GM12878 (cell line): Measurements from ENCODE around the gene NCLN. TPM values are rescaled to one million over a fixed set of nuclear protein-coding genes. Genes with fewer than 3 reads are reported as not detected.
A peak's percentile ranks its signal among the peaks of the same experiment; 100 is the strongest.

Experiments used
- CREM ChIP-seq: IDR thresholded peaks from 2 replicates; pipeline ENCODE4 v1.6.1; 2014; ENCODE audit warnings: antibody characterized with exemption, low read depth
- CTCF ChIP-seq, 3 experiments: IDR thresholded peaks in 2 of 3; conservative IDR thresholded peaks in 1 of 3; 2 replicates each; pipeline ENCODE4 v1.5.1; 2011; ENCODE audit warnings: low read depth in 3 of 3, low read length in 3 of 3, mild to moderate bottlenecking in 3 of 3, control low read depth in 2 of 3, moderate library complexity in 2 of 3, inconsistent platforms in 1 of 3, mixed read lengths in 1 of 3; ENCODE audit not compliant: control insufficient read depth in 2 of 3, insufficient read depth in 1 of 3; ENCODE audit errors: extremely low read depth in 1 of 3
- HDAC2 ChIP-seq: fragments of 200-600 bp; sonication (generic); IDR thresholded peaks from 2 replicates; pipeline ENCODE4 v1.6.1; 2017
- IKZF1 ChIP-seq: fragments of 450-650 bp; conservative IDR thresholded peaks from 2 replicates; pipeline ENCODE4 v1.6.1; 2017; ENCODE audit warnings: antibody characterized with exemption, mild to moderate bottlenecking
- IKZF2 ChIP-seq, 2 experiments: fragments of 450-650 bp; IDR thresholded peaks; 2 replicates each; pipeline ENCODE4 v1.6.1; 2017; ENCODE audit warnings: mild to moderate bottlenecking in 2 of 2, moderate library complexity in 2 of 2
- JUNB ChIP-seq: IDR thresholded peaks from 2 replicates; pipeline ENCODE4 v1.6.1; 2016; ENCODE audit warnings: antibody characterized with exemption, mild to moderate bottlenecking
- PBX3 ChIP-seq: IDR thresholded peaks from 2 replicates; pipeline ENCODE4 v1.6.1; 2011; ENCODE audit warnings: mild to moderate bottlenecking, low read depth, low read length, moderate library complexity; ENCODE audit not compliant: insufficient replicate concordance
- POU2F2 ChIP-seq: IDR thresholded peaks from 3 replicates; pipeline ENCODE4 v1.6.1; 2011; ENCODE audit warnings: low read depth, mild to moderate bottlenecking, low read length, borderline replicate concordance
- REST ChIP-seq: IDR thresholded peaks from 2 replicates; pipeline ENCODE4 v1.6.1; 2012; ENCODE audit warnings: mild to moderate bottlenecking, low read depth, low read length
- SMARCA5 ChIP-seq: fragments of 450-650 bp; IDR thresholded peaks from 2 replicates; pipeline ENCODE4 v1.6.1; 2017; ENCODE audit warnings: mild to moderate bottlenecking
- SREBF1 ChIP-seq: IDR thresholded peaks from 2 replicates; pipeline ENCODE4 v1.6.1; 2012; ENCODE audit warnings: mild to moderate bottlenecking, low read length
- USF1 ChIP-seq: IDR thresholded peaks from 2 replicates; pipeline ENCODE4 v1.6.1; 2011; ENCODE audit warnings: borderline replicate concordance, low read depth, mild to moderate bottlenecking, moderate library complexity, mixed read lengths, low read length; ENCODE audit not compliant: insufficient read depth; ENCODE audit errors: extremely low read length
- ZZZ3 ChIP-seq: IDR thresholded peaks from 2 replicates; pipeline ENCODE4 v1.6.1; 2011; ENCODE audit warnings: low read depth; ENCODE audit not compliant: control insufficient read depth, insufficient read length
- polyA plus RNA-seq, 11 experiments: library from polyadenylated mRNA; depleted of rRNA in 4 of 11; unstranded in 6 of 11; stranded (reverse) in 5 of 11; fragments of >200 nt; fragmentation: Nextera tagmentation in 4 of 11; fragmentation: Illumina TruSeq in 1 of 11; extraction: Ambion mirVana in 4 of 11; extraction: Trizol in 1 of 11; gene quantifications; 1 replicate in 1 of 11; 2 replicates in 10 of 11; pipeline versions ENCODE4 v1.2.1 to v1.2.3, GENCODE V29; 2011 to 2016; ENCODE audit warnings: inconsistent platforms in 2 of 11, missing spikeins in 2 of 11, low read depth in 1 of 11
- total RNA-seq, 4 experiments: library from RNA; depleted of rRNA in 3 of 4; stranded (reverse); fragments of >200 nt in 3 of 4; fragmentation: Illumina TruSeq in 1 of 4; extraction: Trizol in 1 of 4; gene quantifications; 2 replicates each; pipeline versions ENCODE4 v1.2.1 to v1.2.3, GENCODE V29; 2013 to 2021
- TF ChIP-seq, protein P1 (sequence below): fragments of 450-650 bp; IDR thresholded peaks from 2 replicates; pipeline ENCODE4 v1.6.1; 2017; ENCODE audit warnings: borderline replicate concordance
- TF ChIP-seq, protein P2 (sequence below): fragments of 450-650 bp; IDR thresholded peaks from 2 replicates; pipeline ENCODE4 v1.6.1; 2017; ENCODE audit warnings: mild to moderate bottlenecking, moderate library complexity

The NCLN gene
- total and polyA plus RNA-seq, 10 of the 15 experiments (the other 5 are each of a cell fraction or from before 2014, with no cell fraction given): 2.2 to 79.1 (median 36.0) TPM

DNA sequence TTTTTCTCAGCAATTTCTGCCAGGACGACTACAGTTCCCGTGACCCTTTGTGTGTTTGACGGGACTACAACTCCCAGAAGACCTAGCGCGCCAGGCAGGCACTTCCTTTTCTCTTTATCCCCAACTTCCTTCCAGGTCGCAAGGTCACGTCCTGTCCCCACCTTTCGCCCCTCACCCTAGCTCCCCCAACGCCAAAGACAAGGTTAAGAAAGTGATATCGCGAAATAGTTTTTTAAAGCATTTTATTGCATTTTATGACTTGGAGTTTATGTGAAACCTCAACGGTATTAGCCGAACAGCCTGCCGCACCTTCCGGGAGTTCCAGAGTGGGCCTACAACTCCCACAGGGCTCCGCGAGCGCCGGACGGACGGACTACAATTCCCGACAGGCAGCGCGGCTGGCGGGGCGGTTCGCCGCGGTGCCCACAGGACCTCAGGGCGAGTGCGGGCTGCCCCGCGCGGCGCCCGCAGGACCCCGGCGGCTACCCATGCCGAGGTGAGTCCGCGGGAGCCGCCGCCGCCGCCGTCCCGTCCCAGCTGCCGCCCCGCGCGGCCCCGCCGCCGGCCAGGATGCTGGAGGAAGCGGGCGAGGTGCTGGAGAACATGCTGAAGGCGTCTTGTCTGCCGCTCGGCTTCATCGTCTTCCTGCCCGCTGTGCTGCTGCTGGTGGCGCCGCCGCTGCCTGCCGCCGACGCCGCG, at the start of gene NCLN (continued):
- TF ChIP-seq JUNB (no peak), IKZF2 (IDR thresholded peaks at IDR 0.05) (no peak; a peak in 1 of 4 replicates), REST (no peak), ZZZ3 (no peak), POU2F2 (no peak), SREBF1 (no peak), CREM (peak; percentile 82; the same call in 1 of the 2 replicates), USF1 (no peak), HDAC2 (no peak), PBX3 (peak; percentile 14), CTCF (IDR thresholded peaks at IDR 0.05 in 2 of 3, conservative IDR thresholded peaks at IDR 0.05 in 1 of 3; ENCODE audit: control insufficient read depth in 2 of 3, extremely low read depth in 1 of 3, insufficient read depth in 1 of 3, low read depth in 3 of 3, low read length in 3 of 3) (no peak), SMARCA5 (peak; percentile 88; the same call in 1 of the 2 replicates), IKZF1 (peak; percentile 100)
- TF ChIP-seq, protein P1, sequence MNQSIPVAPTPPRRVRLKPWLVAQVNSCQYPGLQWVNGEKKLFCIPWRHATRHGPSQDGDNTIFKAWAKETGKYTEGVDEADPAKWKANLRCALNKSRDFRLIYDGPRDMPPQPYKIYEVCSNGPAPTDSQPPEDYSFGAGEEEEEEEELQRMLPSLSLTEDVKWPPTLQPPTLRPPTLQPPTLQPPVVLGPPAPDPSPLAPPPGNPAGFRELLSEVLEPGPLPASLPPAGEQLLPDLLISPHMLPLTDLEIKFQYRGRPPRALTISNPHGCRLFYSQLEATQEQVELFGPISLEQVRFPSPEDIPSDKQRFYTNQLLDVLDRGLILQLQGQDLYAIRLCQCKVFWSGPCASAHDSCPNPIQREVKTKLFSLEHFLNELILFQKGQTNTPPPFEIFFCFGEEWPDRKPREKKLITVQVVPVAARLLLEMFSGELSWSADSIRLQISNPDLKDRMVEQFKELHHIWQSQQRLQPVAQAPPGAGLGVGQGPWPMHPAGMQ: peak; percentile 92
- TF ChIP-seq, protein P2, sequence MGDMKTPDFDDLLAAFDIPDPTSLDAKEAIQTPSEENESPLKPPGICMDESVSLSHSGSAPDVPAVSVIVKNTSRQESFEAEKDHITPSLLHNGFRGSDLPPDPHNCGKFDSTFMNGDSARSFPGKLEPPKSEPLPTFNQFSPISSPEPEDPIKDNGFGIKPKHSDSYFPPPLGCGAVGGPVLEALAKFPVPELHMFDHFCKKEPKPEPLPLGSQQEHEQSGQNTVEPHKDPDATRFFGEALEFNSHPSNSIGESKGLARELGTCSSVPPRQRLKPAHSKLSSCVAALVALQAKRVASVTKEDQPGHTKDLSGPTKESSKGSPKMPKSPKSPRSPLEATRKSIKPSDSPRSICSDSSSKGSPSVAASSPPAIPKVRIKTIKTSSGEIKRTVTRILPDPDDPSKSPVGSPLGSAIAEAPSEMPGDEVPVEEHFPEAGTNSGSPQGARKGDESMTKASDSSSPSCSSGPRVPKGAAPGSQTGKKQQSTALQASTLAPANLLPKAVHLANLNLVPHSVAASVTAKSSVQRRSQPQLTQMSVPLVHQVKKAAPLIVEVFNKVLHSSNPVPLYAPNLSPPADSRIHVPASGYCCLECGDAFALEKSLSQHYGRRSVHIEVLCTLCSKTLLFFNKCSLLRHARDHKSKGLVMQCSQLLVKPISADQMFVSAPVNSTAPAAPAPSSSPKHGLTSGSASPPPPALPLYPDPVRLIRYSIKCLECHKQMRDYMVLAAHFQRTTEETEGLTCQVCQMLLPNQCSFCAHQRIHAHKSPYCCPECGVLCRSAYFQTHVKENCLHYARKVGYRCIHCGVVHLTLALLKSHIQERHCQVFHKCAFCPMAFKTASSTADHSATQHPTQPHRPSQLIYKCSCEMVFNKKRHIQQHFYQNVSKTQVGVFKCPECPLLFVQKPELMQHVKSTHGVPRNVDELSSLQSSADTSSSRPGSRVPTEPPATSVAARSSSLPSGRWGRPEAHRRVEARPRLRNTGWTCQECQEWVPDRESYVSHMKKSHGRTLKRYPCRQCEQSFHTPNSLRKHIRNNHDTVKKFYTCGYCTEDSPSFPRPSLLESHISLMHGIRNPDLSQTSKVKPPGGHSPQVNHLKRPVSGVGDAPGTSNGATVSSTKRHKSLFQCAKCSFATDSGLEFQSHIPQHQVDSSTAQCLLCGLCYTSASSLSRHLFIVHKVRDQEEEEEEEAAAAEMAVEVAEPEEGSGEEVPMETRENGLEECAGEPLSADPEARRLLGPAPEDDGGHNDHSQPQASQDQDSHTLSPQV: no peak
